Endothelial cell of umbilical vein (primary cell): Measurements from ENCODE around the gene KMT5C. TPM values are rescaled to one million over a fixed set of nuclear protein-coding genes. Genes with fewer than 3 reads are reported as not detected.

Experiments
- BruUV-seq: library from RNA; stranded (reverse); fragments of 400-500 nt; replicated peaks from 2 replicates; lab custom pipeline; 2021; lab: Mats Ljungman, UMichigan
- CTCF ChIA-PET: fragments of 300-600, 350-600 bp; sonication (Branson Sonifier 250); formaldehyde crosslinking; loops from one replicate; lab custom pipeline; 2021; ENCODE audit warnings: antibody characterized with exemption, inconsistent platforms; lab: Charles Lee
- POLR2A ChIA-PET: fragments of 300-600, 350-600 bp; sonication (Branson Sonifier 250); formaldehyde crosslinking; loops from one replicate; lab custom pipeline; 2021; ENCODE audit warnings: antibody characterized with exemption, inconsistent platforms; lab: Charles Lee
- DNase-seq: peaks from one replicate; pipeline ENCODE4 v3.0.0-alpha.2; 2011; ENCODE audit warnings: low read depth, low spot score
- FAIRE-seq: peaks from 2 replicates; lab custom pipeline; 2011; peaks lifted over from hg19 to GRCh38; lab: Jason Lieb, UNC
- H2AFZ ChIP-seq: 2 replicates; pipeline ENCODE4 v1.6.0; 2012; ENCODE audit warnings: low read depth, low read length, control low read depth, inconsistent platforms
- H3K27ac ChIP-seq: 2 replicates; pipeline ENCODE4 v1.5.1; 2011; ENCODE audit warnings: low read depth, mild to moderate bottlenecking, control low read depth, low read length, moderate library complexity; ENCODE audit not compliant: insufficient read depth
- H3K27me3 ChIP-seq, 2 experiments: 2 replicates each; pipeline versions ENCODE4 v1.6.0 to v1.6.1; 2011; ENCODE audit warnings: low read length in 2 of 2, mixed read lengths in 1 of 2; ENCODE audit not compliant: control insufficient read depth in 2 of 2, insufficient read depth in 2 of 2
- H3K36me3 ChIP-seq, 2 experiments: 2 replicates in 1 of 2; 3 replicates in 1 of 2; pipeline ENCODE4 v1.5.1; 2011; ENCODE audit warnings: low read length in 2 of 2, mild to moderate bottlenecking in 1 of 2, moderate library complexity in 1 of 2; ENCODE audit not compliant: control insufficient read depth in 2 of 2, insufficient read depth in 2 of 2; ENCODE audit errors: extremely low read depth in 1 of 2
- H3K4me1 ChIP-seq: 3 replicates; pipeline ENCODE4 v1.5.1; 2011; ENCODE audit warnings: mild to moderate bottlenecking, low read length; ENCODE audit not compliant: control insufficient read depth, insufficient read depth; ENCODE audit errors: extremely low read depth
- H3K4me2 ChIP-seq: 2 replicates; pipeline ENCODE4 v1.6.1; 2011; ENCODE audit warnings: low read length, control low read depth, mixed read lengths; ENCODE audit not compliant: insufficient read depth
- H3K4me3 ChIP-seq, 3 experiments: fragments of 200-600 bp in 1 of 3; sonication (generic), shearing (Covaris generic) in 1 of 3; replicated peaks in 1 of 3; 2 replicates each; pipeline ENCODE4 v1.5.1; 2011 to 2016; ENCODE audit warnings: control low read depth in 3 of 3, low read length in 3 of 3, mild to moderate bottlenecking in 2 of 3, inconsistent platforms in 1 of 3, low read depth in 1 of 3, moderate library complexity in 1 of 3; ENCODE audit not compliant: insufficient read depth in 1 of 3
- H3K79me2 ChIP-seq: 2 replicates; pipeline ENCODE4 v1.6.0; 2012; ENCODE audit warnings: low read length, inconsistent platforms; ENCODE audit not compliant: control insufficient read depth, insufficient read depth
- H3K9ac ChIP-seq: replicated peaks from 2 replicates; pipeline ENCODE3; 2011; ENCODE audit warnings: low read length, control low read depth; ENCODE audit not compliant: insufficient read depth; ENCODE audit errors: extremely low read depth
- H3K9me1 ChIP-seq: replicated peaks from 3 replicates; pipeline ENCODE4 v1.6.0; 2011; ENCODE audit warnings: mild to moderate bottlenecking, low read length; ENCODE audit not compliant: control insufficient read depth, insufficient read depth; ENCODE audit errors: extremely low read depth
- H3K9me3 ChIP-seq: replicated peaks from 2 replicates; pipeline ENCODE4 v1.5.1; 2012; ENCODE audit warnings: low read length, inconsistent platforms; ENCODE audit not compliant: control insufficient read depth, insufficient read depth
- H4K20me1 ChIP-seq: replicated peaks from 2 replicates; pipeline ENCODE3; 2011; ENCODE audit warnings: mild to moderate bottlenecking, low read length; ENCODE audit not compliant: control insufficient read depth, insufficient read depth; ENCODE audit errors: extremely low read depth
- EZH2 ChIP-seq: IDR thresholded peaks from 2 replicates; pipeline ENCODE4 v1.6.1; 2012; ENCODE audit warnings: borderline replicate concordance, low read depth, mild to moderate bottlenecking, moderate library complexity, low read length, inconsistent platforms; ENCODE audit not compliant: severe bottlenecking
- FOS ChIP-seq: IDR thresholded peaks from 2 replicates; pipeline ENCODE4 v1.6.1; 2011; ENCODE audit warnings: mild to moderate bottlenecking, low read length, moderate library complexity, borderline replicate concordance; ENCODE audit not compliant: insufficient read depth
- GATA2 ChIP-seq: IDR thresholded peaks from 2 replicates; pipeline ENCODE4 v1.7.0; 2011; ENCODE audit warnings: low read depth, mild to moderate bottlenecking, moderate library complexity, mixed read lengths, low read length; ENCODE audit not compliant: insufficient read length, insufficient read depth
- JUN ChIP-seq: IDR thresholded peaks from 2 replicates; pipeline ENCODE4 v1.6.1; 2011; ENCODE audit warnings: borderline replicate concordance, low read depth; ENCODE audit not compliant: insufficient read length, insufficient read depth
- MYC ChIP-seq: IDR thresholded peaks from one replicate; pipeline ENCODE4 v1.6.1; 2011; ENCODE audit warnings: mild to moderate bottlenecking, low read depth, low read length
- POLR2A ChIP-seq: IDR thresholded peaks from 2 replicates; pipeline ENCODE4 v1.6.1; 2012; ENCODE audit warnings: low read depth, mild to moderate bottlenecking, control low read depth, low read length
- POLR2AphosphoS5 ChIP-seq: IDR thresholded peaks from 2 replicates; pipeline ENCODE4 v1.6.1; 2012; ENCODE audit warnings: low read depth, mild to moderate bottlenecking, control low read depth, low read length, moderate library complexity; ENCODE audit not compliant: insufficient read depth
- dilution Hi-C: fragments of 300-500 bp; cut with MboI; formaldehyde crosslinking; loops from one replicate; pipeline ENCODE4 v1.15.0; 2019; ENCODE audit warnings: low sequenced_read_pairs; ENCODE audit not compliant: extremely low pct_ligation_motif_present
- intact Hi-C: fragments of 100-400 bp; cut with micrococcal nuclease; formaldehyde crosslinking; loops from one replicate; pipeline ENCODE4 v1.10.0; 2022
- polyA plus RNA-seq, 4 experiments: library from polyadenylated mRNA; depleted of rRNA in 3 of 4; stranded (reverse) in 3 of 4; unstranded in 1 of 4; fragments of >200 nt; gene quantifications; 2 replicates each; pipeline versions ENCODE4 v1.2.1 to v1.2.3, GENCODE V29; 2011 to 2012; ENCODE audit warnings: missing spikeins in 1 of 4
- total RNA-seq: library from RNA; stranded (reverse); gene quantifications from 2 replicates; pipeline ENCODE4 v1.2.3, GENCODE V29; 2021
- TF ChIP-seq, protein P1 (sequence below): IDR thresholded peaks from 2 replicates; pipeline ENCODE4 v1.6.1; 2011; ENCODE audit not compliant: insufficient read depth, insufficient read length
- TF ChIP-seq, protein P2 (sequence below), 2 donors: IDR thresholded peaks; 1 replicate in 1 of 2; 2 replicates in 1 of 2; pipeline ENCODE4 v1.5.1; 2011; ENCODE audit warnings: low read length in 2 of 2, mild to moderate bottlenecking in 2 of 2, moderate library complexity in 2 of 2, control low read depth in 1 of 2, inconsistent platforms in 1 of 2, low read depth in 1 of 2; ENCODE audit not compliant: insufficient read depth in 1 of 2; ENCODE audit errors: extremely low read depth in 1 of 2

Gene KMT5C
- total and polyA plus RNA-seq, 2 donors (not counting 3 experiments of a cell fraction or from before 2014, with no cell fraction given): 7.2 to 13.5 TPM

DNA sequence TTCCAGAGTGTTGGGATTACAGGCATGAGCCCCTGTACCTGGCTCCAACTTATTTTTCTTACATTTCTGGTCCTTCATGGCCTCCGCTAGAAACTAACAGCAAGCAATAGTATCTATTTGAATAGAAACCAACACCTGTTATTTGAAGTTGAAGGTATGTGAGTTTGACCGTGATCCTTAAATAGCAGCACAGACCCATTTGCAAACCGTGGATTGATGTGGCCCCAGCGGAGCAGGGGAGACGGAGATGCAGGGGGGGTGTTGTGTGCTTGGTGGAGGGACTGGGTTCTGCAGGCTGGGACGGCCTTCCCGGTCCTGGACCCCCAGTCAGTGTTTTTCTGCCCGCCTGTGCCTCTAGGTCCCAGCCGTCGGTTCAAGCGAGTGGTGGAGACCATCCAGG, 31.4 kb upstream of the KMT5C start:
- no peaks in the 10 kb centered on the region for H3K9me1 ChIP-seq
- no peak overlapping the region for H3K4me3 ChIP-seq
- no peaks in the 10 kb centered on the region for H3K4me1 ChIP-seq
- DNase-seq (no peak), FAIRE-seq (no peak)
- no peak overlapping the region for H3K27ac ChIP-seq
- no peaks in the 10 kb centered on the region for H3K27me3 ChIP-seq
- no peaks in the 10 kb centered on the region for H3K36me3 ChIP-seq
- no peaks in the 10 kb centered on the region for H3K79me2 ChIP-seq
- no peak overlapping the region for H3K9ac ChIP-seq
- ChIA-PET CTCF (interaction anchor here (1.5 kb wide), 1 partner anchor 31 kb away, joined by 3 read pairs; the partner anchor contains the start of gene KMT5C), POLR2A (no interaction called here)
- no peak overlapping the region for H2AFZ ChIP-seq
- TF ChIP-seq EZH2 (no peak), FOS (no peak), MYC (no peak), POLR2A (no peak), GATA2 (no peak), POLR2AphosphoS5 (no peak), JUN (no peak)
- TF ChIP-seq, protein P1, sequence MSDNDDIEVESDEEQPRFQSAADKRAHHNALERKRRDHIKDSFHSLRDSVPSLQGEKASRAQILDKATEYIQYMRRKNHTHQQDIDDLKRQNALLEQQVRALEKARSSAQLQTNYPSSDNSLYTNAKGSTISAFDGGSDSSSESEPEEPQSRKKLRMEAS: no peak
- TF ChIP-seq, protein P2, sequence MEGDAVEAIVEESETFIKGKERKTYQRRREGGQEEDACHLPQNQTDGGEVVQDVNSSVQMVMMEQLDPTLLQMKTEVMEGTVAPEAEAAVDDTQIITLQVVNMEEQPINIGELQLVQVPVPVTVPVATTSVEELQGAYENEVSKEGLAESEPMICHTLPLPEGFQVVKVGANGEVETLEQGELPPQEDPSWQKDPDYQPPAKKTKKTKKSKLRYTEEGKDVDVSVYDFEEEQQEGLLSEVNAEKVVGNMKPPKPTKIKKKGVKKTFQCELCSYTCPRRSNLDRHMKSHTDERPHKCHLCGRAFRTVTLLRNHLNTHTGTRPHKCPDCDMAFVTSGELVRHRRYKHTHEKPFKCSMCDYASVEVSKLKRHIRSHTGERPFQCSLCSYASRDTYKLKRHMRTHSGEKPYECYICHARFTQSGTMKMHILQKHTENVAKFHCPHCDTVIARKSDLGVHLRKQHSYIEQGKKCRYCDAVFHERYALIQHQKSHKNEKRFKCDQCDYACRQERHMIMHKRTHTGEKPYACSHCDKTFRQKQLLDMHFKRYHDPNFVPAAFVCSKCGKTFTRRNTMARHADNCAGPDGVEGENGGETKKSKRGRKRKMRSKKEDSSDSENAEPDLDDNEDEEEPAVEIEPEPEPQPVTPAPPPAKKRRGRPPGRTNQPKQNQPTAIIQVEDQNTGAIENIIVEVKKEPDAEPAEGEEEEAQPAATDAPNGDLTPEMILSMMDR (IDR thresholded peaks at IDR 0.05; ENCODE audit: extremely low read depth in 1 of 2, insufficient read depth in 1 of 2, low read depth in 1 of 2, low read length in 2 of 2): no peak
- no TSS peak for BruUV-seq
- no peak overlapping the region for H3K4me2 ChIP-seq
- H4K20me1 ChIP-seq: no peaks in the 10 kb centered on the region
- dilution Hi-C loops (no loop called here), intact Hi-C loops (no loop called here)
- no peaks in the 10 kb centered on the region for H3K9me3 ChIP-seq
